ENCODE data around the gene HHAT. TPM values are rescaled to one million over a fixed set of nuclear protein-coding genes. Genes with fewer than 3 reads are reported as not detected.

Gene HHAT
- 10 to 100 TPM; 10.3 to 13.3 TPM for total RNA-seq

DNA sequence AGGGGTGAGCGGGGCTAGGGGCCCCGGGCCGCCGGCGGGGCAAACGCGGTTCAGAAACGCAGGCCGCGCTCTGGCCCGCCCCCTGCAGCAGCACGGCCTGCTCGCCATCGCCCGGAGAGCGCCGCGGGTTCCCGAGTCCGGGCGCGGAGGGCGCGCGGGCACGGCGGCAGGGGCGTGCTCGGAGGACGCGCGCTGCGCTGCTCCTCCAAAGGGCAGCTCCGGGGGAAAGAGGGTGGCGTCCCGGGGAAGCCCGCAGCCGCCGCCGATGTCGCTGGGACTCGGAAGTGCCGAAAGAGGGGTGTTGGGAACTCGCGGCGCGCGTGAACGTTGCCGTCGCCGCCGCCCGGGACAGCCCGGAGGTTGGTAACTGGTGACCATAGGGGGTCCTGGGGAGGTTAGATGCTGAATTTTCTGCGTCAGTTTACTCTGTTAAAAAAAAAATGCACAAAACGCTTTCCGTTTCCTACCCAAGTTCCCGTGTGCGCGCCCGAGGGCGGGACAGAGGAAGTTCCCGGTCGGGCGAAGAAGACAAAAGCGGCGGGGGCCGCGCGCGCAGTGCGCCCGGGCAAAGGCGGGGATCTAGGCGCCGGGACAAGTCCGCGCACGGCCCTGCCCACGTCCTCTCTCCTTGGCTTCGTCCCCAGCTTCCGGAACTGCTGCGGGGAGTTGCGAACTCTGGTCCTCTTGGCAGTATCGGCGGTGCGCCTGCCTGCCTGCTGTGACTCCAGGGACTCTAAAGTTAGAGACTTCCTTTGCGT lies at the start of gene HHAT:
HHAT (plus strand) TSS at position 157 of the 758 bp plus-strand sequence. CDS start 20,074 bp downstream, outside the sequence.

Small RNA genes within 50 kb of the gene (small RNA-seq; reads per million reads assigned to genes)
- 270 to 1,434 reads per million in 2 donors for gene RNU5A-8P

Other genes starting within 250 kb of the HHAT start
- gene SERTAD4, start 96.1 kb upstream of the HHAT start, total RNA-seq, result under 1 TPM; 0.33 to 0.34 TPM

Data from melanocyte of skin (primary cell).